ENCODE results near the gene NMRAL1. TPM values are rescaled to one million over a fixed set of nuclear protein-coding genes. Genes with fewer than 3 reads are reported as not detected.
A peak's percentile ranks its signal among the peaks of the same experiment; 100 is the strongest.

The NMRAL1 gene
- total and polyA plus RNA-seq, 2 experiments from 2014 or later = 32.4 to 64.5 TPM

DNA sequence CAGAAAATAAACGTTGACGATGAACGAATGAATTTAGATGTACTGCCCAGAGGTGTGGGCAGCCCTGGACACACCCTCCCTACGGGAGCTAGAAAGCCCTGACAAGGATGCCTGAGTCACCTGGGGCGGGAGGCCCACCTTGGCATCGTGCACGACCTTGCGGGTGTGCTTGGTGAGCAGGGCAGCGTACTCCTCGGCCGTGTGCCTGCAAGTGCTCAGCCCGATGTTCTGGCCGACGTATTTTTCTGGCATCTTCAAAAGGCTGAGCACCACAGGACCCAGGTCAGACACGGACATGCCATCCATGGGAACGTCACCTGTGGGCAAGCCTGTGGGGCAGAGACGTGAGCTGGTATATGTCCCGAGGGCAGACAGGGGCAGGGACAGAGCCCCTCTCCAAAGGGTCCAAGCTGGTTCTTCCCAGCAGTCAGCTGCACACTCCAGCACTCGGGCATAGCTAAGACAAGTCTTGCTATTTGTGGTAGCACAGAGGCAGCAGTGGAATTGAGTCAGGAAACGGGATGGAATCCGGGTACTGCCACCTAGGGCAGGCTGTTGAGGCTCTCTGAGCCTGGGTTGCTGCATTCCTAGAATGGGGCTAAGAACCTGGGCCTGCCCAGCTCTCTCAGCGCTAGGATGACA lies 10.8 kb downstream of the NMRAL1 start:
- TF ChIP-seq, protein P1, sequence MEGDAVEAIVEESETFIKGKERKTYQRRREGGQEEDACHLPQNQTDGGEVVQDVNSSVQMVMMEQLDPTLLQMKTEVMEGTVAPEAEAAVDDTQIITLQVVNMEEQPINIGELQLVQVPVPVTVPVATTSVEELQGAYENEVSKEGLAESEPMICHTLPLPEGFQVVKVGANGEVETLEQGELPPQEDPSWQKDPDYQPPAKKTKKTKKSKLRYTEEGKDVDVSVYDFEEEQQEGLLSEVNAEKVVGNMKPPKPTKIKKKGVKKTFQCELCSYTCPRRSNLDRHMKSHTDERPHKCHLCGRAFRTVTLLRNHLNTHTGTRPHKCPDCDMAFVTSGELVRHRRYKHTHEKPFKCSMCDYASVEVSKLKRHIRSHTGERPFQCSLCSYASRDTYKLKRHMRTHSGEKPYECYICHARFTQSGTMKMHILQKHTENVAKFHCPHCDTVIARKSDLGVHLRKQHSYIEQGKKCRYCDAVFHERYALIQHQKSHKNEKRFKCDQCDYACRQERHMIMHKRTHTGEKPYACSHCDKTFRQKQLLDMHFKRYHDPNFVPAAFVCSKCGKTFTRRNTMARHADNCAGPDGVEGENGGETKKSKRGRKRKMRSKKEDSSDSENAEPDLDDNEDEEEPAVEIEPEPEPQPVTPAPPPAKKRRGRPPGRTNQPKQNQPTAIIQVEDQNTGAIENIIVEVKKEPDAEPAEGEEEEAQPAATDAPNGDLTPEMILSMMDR (IDR thresholded peaks at IDR 0.05; ENCODE audit: low read depth, low read length) = no peak
- Histone ChIP-seq H3K4me3 (no peak overlapping the region), H3K27ac (no peak overlapping the region), H3K27me3 (no peaks in the 10 kb centered on the region), H3K9me3 (ENCODE audit: low read depth) (no peaks in the 10 kb centered on the region), H3K4me1 (ENCODE audit: low read depth) (no peaks in the 10 kb centered on the region), H3K36me3 (peaks cover 5% of the 10 kb centered on the region)
- no peak for DNase-seq (ENCODE audit: low read depth in 1 of 2, low spot score in 1 of 2)

DNA sequence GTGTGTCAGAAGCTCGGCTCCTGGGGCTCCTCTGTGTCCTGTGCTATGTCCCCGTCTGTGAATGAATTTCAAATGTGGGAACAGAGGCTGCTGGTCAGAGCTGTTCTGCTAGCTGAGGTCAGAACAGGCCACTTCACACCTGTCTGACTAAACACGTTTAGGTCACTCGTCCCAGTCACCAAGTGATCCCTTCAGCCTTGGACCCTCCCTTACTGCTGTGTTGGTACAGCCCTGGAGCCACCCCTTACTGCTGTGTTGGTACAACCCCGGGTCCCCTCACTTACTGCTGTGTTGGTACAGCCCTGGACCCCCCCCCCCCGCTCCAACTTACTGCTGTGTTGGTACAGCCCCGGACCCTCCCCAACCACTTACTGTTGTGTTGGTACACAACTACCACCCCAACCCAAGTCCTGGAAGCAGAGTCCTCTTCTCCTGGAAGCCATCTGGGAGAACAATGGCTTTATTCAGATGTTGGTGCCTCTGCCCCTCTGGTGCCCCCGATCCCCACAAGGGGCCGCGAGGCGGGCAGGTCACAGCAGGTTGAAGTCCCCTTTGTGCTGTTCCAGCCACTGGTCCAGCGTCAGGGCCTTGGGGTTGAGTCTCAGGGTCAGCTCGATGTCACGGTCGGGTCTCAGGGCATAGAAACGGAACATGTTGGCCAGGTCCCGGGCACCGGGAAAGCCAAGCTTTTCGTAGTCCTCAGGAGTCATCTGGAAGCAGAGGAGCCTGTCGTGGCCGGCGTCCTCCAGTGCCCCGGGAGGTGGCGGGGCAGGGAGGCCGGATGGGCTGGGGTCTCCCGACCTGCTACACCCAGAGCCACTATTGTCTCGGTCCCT lies 13.0 kb downstream of the NMRAL1 start:
- Histone ChIP-seq H3K27ac (no peak overlapping the region), H3K27me3 (no peaks in the 10 kb centered on the region), H3K9me3 (ENCODE audit: low read depth) (no peaks in the 10 kb centered on the region), H3K4me1 (ENCODE audit: low read depth) (no peaks in the 10 kb centered on the region), H3K4me3 (no peak overlapping the region), H3K36me3 (peaks cover 15% of the 10 kb centered on the region)
- TF ChIP-seq, protein P1 (IDR thresholded peaks at IDR 0.05; ENCODE audit: low read depth, low read length) = no peak
- peak in 1 of 2 donors; percentile 3 for DNase-seq (ENCODE audit: low read depth in 1 of 2, low spot score in 1 of 2)

DNA sequence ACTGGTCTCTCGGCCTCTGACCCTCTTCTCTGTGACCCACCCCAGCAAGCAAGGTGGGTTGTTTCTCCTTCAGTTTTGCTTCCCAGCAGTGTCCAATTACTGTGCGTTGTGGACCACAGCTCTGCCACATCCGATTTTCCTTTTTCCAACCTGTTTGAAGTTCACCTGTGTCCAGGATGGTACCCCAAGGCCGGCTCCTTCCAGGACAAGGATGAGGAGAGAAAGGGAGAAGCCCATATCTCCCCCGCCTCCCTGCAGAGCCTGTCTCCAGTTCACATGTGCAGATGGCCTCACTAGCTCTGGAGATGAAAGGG lies 13.5 kb downstream of the NMRAL1 start:
- H3K9me3 ChIP-seq (ENCODE audit: low read depth) = no peaks in the 10 kb centered on the region
- no peaks in the 10 kb centered on the region for H3K4me1 ChIP-seq (ENCODE audit: low read depth)
- DNase-seq (ENCODE audit: low read depth in 1 of 2, low spot score in 1 of 2) = no peak
- no peak overlapping the region for H3K4me3 ChIP-seq
- H3K27ac ChIP-seq = no peak overlapping the region
- TF ChIP-seq, protein P1 (IDR thresholded peaks at IDR 0.05; ENCODE audit: low read depth, low read length) = no peak
- peaks cover 20% of the 10 kb centered on the region for H3K36me3 ChIP-seq
- no peaks in the 10 kb centered on the region for H3K27me3 ChIP-seq

DNA sequence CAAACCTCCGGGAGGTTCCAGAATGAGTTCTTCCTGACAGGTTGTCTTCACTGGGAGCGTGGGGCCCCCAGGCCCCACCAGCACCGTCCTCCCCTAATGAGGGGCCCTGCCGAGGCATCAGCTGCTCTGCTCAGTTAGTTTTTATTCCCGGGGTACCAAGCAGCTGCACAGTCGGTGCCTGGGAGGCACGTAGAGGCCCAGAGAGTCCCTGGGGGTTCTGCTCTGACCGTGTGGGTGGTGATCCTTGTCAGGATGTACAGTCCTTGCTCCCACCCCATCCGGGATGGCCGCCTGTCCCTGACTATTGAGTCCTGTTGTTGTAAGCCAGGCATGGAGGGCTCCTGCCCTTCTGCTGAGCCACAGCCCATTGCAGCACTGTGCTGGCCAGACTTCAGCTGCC lies 18.5 kb downstream of the NMRAL1 start:
- TF ChIP-seq, protein P1 (IDR thresholded peaks at IDR 0.05; ENCODE audit: low read depth, low read length) = no peak
- DNase-seq (ENCODE audit: low read depth in 1 of 2, low spot score in 1 of 2) = no peak
- Histone ChIP-seq H3K36me3 (peaks cover 30% of the 10 kb centered on the region), H3K27ac (no peak overlapping the region), H3K4me3 (no peak overlapping the region), H3K27me3 (no peaks in the 10 kb centered on the region), H3K4me1 (ENCODE audit: low read depth) (no peaks in the 10 kb centered on the region), H3K9me3 (ENCODE audit: low read depth) (no peaks in the 10 kb centered on the region)

DNA sequence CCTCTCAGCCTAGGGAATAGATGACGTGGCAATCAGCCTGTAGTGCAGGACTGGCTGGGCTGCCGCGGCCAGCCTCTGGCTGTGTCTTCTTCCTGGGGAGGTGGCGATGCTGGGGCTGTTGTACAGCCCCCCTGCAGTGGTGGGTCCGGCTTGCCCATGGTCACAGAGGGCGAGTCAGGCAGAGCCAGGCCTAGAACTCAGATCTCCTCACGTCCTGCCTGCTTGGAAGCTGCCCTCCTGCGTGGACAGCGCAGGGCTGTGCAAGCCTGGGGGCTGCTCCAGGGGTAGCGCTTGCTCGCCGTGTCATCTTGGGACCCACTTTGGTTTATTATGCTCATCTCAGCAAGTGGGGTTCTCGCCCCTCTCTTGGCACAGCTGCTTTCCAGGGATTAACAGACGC lies 19.3 kb downstream of the NMRAL1 start:
- Histone ChIP-seq H3K4me3 (no peak overlapping the region), H3K9me3 (ENCODE audit: low read depth) (no peaks in the 10 kb centered on the region), H3K4me1 (ENCODE audit: low read depth) (no peaks in the 10 kb centered on the region), H3K27ac (no peak overlapping the region), H3K27me3 (no peaks in the 10 kb centered on the region), H3K36me3 (peaks cover 38% of the 10 kb centered on the region)
- TF ChIP-seq, protein P1 (IDR thresholded peaks at IDR 0.05; ENCODE audit: low read depth, low read length) = no peak
- DNase-seq (ENCODE audit: low read depth in 1 of 2, low spot score in 1 of 2) = no peak

All from cardiac muscle cell (in vitro differentiated cells and primary cell).